Measurements from ENCODE around the gene TRAF1. TPM values are rescaled to one million over a fixed set of nuclear protein-coding genes. Genes with fewer than 3 reads are reported as not detected.

The TRAF1 gene
- total and polyA plus RNA-seq, 4 donors, result 0.38 to 2.6 (median 0.71) TPM

GRCh38 chr9:120917929-120918762 is 8.4 kb downstream of the TRAF1 start:
- H3K9ac ChIP-seq (ENCODE audit: low read depth in 1 of 2, low read length in 2 of 2), result no peak overlapping the region
- peaks cover 0 to 10% (median 0%) of the 10 kb centered on the region in 4 donors for H3K4me1 ChIP-seq (ENCODE audit: control insufficient read depth in 4 of 4, insufficient read depth in 4 of 4, low read length in 3 of 4)
- H3K9me3 ChIP-seq (ENCODE audit: control insufficient read depth in 4 of 4, low read length in 3 of 4), result no peaks in the 10 kb centered on the region
- H3K36me3 ChIP-seq (ENCODE audit: control insufficient read depth in 4 of 4, insufficient read depth in 3 of 4, low read depth in 1 of 4, low read length in 3 of 4), result no peaks in the 10 kb centered on the region
- peak overlapping the region in 1 of 2 donors; percentile 29 for H3K27ac ChIP-seq (ENCODE audit: low read depth in 1 of 2, low read length in 2 of 2)
- WGBS, result 95% methylated on average over 4 of the region's 4 CpGs
- H3K27me3 ChIP-seq (ENCODE audit: control insufficient read depth in 4 of 4, insufficient read depth in 4 of 4, low read length in 3 of 4), result no peaks in the 10 kb centered on the region
- TF ChIP-seq ZBTB33 (IDR thresholded peaks at IDR 0.05) (no peak), FOXA1 (IDR thresholded peaks at IDR 0.05) (no peak), YY1 (IDR thresholded peaks at IDR 0.05) (no peak), HNF4A (conservative IDR thresholded peaks at IDR 0.05) (no peak), CTCF (IDR thresholded peaks at IDR 0.05; ENCODE audit: low read depth, low read length, missing input control) (no peak), RAD21 (IDR thresholded peaks at IDR 0.05) (no peak), FOXA2 (IDR thresholded peaks at IDR 0.05) (no peak), MAX (IDR thresholded peaks at IDR 0.05) (no peak), HNF4G (IDR thresholded peaks at IDR 0.05) (no peak), SP1 (IDR thresholded peaks at IDR 0.05) (no peak), REST (IDR thresholded peaks at IDR 0.05) (no peak), ATF3 (IDR thresholded peaks at IDR 0.05) (no peak), NR2F2 (IDR thresholded peaks at IDR 0.05) (no peak), JUND (IDR thresholded peaks at IDR 0.05) (no peak), GABPA (IDR thresholded peaks at IDR 0.05 in 1 of 2, conservative IDR thresholded peaks at IDR 0.05 in 1 of 2) (no peak), RXRA (IDR thresholded peaks at IDR 0.05) (no peak), TAF1 (conservative IDR thresholded peaks at IDR 0.05) (no peak), EGR1 (IDR thresholded peaks at IDR 0.05; ENCODE audit: low read depth in 2 of 2) (no peak)
- H3K4me3 ChIP-seq (ENCODE audit: low read depth in 1 of 3, low read length in 3 of 3), result no peak overlapping the region
- DNase-seq (ENCODE audit: low spot score), result no peak

All from liver (tissue), 9 donors.